HepG2 (cell line): ENCODE measurements around the gene PYGO2. TPM values are rescaled to one million over a fixed set of nuclear protein-coding genes. Genes with fewer than 3 reads are reported as not detected.

ENCODE experiments used
- EEA1 ChIP-seq: sonication (generic); formaldehyde crosslinking; IDR thresholded peaks from 2 replicates; pipeline ENCODE4 v1.5.1; 2020; ENCODE audit warnings: mild to moderate bottlenecking, missing genetic modification reagents, borderline replicate concordance
- FOSL2 ChIP-seq: sonication (generic); formaldehyde crosslinking; IDR thresholded peaks from 2 replicates; pipeline ENCODE4 v1.4.0; 2020; ENCODE audit warnings: missing genetic modification reagents
- HMG20B ChIP-seq: conservative IDR thresholded peaks from 2 replicates; pipeline ENCODE4 v1.6.1; 2016; ENCODE audit warnings: missing genetic modification reagents, missing compliant biosample characterization
- KLF9 ChIP-seq: IDR thresholded peaks from 2 replicates; pipeline ENCODE4 v1.6.1; 2016; ENCODE audit warnings: low read depth
- MATR3 ChIP-seq: sonication (generic); formaldehyde crosslinking; IDR thresholded peaks from 2 replicates; pipeline ENCODE4 v1.4.0; 2020; ENCODE audit warnings: missing genetic modification reagents
- MXD4 ChIP-seq: IDR thresholded peaks from 2 replicates; pipeline ENCODE4 v1.6.1; 2016; ENCODE audit warnings: mild to moderate bottlenecking, missing biosample characterization, missing genetic modification reagents
- NFAT5 ChIP-seq: sonication (generic); formaldehyde crosslinking; IDR thresholded peaks from 2 replicates; pipeline ENCODE4 v1.4.0; 2020; ENCODE audit warnings: missing genetic modification reagents
- RXRB ChIP-seq: IDR thresholded peaks from 2 replicates; pipeline ENCODE4 v1.6.1; 2016; ENCODE audit warnings: borderline replicate concordance, missing genetic modification reagents, missing compliant biosample characterization
- TBP ChIP-seq: sonication (generic); formaldehyde crosslinking; IDR thresholded peaks from 2 replicates; pipeline ENCODE4 v1.5.0; 2020; ENCODE audit warnings: missing genetic modification reagents
- THRA ChIP-seq: sonication (generic); formaldehyde crosslinking; IDR thresholded peaks from 2 replicates; pipeline ENCODE4 v1.4.0; 2020; ENCODE audit warnings: missing genetic modification reagents, borderline replicate concordance
- ZKSCAN1 ChIP-seq: fragments of 150-350 bp; IDR thresholded peaks from 2 replicates; pipeline ENCODE4 v1.6.1; 2014; ENCODE audit warnings: low read length
- ZNF124 ChIP-seq: sonication (generic); formaldehyde crosslinking; IDR thresholded peaks from 2 replicates; pipeline ENCODE4 v1.4.0; 2020; ENCODE audit warnings: missing genetic modification reagents
- ZNF225 ChIP-seq: sonication (generic); formaldehyde crosslinking; IDR thresholded peaks from 2 replicates; pipeline ENCODE4 v1.4.0; 2020; ENCODE audit warnings: mild to moderate bottlenecking, missing genetic modification reagents
- ZNF234 ChIP-seq: sonication (generic); formaldehyde crosslinking; conservative IDR thresholded peaks from 2 replicates; pipeline ENCODE4 v1.5.1; 2020; ENCODE audit warnings: mild to moderate bottlenecking, missing genetic modification reagents
- ZNF354B ChIP-seq: sonication (generic); formaldehyde crosslinking; IDR thresholded peaks from 2 replicates; pipeline ENCODE4 v1.8.0; 2022; ENCODE audit warnings: mild to moderate bottlenecking, missing genetic modification reagents
- ZNF484 ChIP-seq: sonication (generic); formaldehyde crosslinking; IDR thresholded peaks from 2 replicates; pipeline ENCODE4 v1.5.1; 2020; ENCODE audit warnings: mild to moderate bottlenecking, low read depth, missing genetic modification reagents, borderline replicate concordance
- ZNF557 ChIP-seq: sonication (generic); formaldehyde crosslinking; IDR thresholded peaks from 2 replicates; pipeline ENCODE4 v1.4.0; 2020; ENCODE audit warnings: missing genetic modification reagents
- polyA plus RNA-seq, 8 experiments: library from polyadenylated mRNA; depleted of rRNA in 3 of 8; stranded (reverse) in 7 of 8; unstranded in 1 of 8; fragments of >200 nt; fragmentation: Illumina TruSeq in 4 of 8; extraction: Trizol in 4 of 8; gene quantifications; 2 replicates each; pipeline versions ENCODE4 v1.2.1 to v1.2.3, GENCODE V29; 2011 to 2016; ENCODE audit warnings: low read depth in 4 of 8, missing spikeins in 1 of 8, mixed read lengths in 1 of 8; ENCODE audit not compliant: insufficient read depth in 1 of 8
- total RNA-seq, 5 experiments: library from RNA; depleted of rRNA; stranded (reverse); fragments of >200 nt; fragmentation: Illumina TruSeq; extraction: Trizol; gene quantifications; 2 replicates each; pipeline ENCODE4 v1.2.3, GENCODE V29; 2016; ENCODE audit warnings: low read depth in 1 of 5
- TF ChIP-seq, protein P1 (sequence below): sonication (generic); formaldehyde crosslinking; IDR thresholded peaks from 2 replicates; pipeline ENCODE4 v1.4.0; 2020; ENCODE audit warnings: mild to moderate bottlenecking, low read depth, missing genetic modification reagents
- TF ChIP-seq, protein P2 (sequence below): sonication (generic); formaldehyde crosslinking; IDR thresholded peaks from 2 replicates; pipeline ENCODE4; 2020; ENCODE audit warnings: missing genetic modification reagents, mild to moderate bottlenecking, borderline replicate concordance

Gene PYGO2
- total and polyA plus RNA-seq, 2 of the 13 experiments (the other 11 are each of a cell fraction or from before 2014, with no cell fraction given), result 20.3 to 21.8 TPM

GRCh38 chr1:154973344-154974101 lies 11.9 kb upstream of the PYGO2 start (continued):
- TF ChIP-seq HMG20B (no peak), ZNF225 (no peak), RXRB (CRISPR knock-in tag) (peak; percentile 83), ZNF484 (CRISPR knock-in tag) (no peak), EEA1 (CRISPR knock-in tag) (no peak), TBP (no peak), FOSL2 (peak; percentile 23; the same call in 1 of the 2 replicates), ZNF124 (no peak), KLF9 (CRISPR knock-in tag) (peak; percentile 98), MATR3 (CRISPR knock-in tag) (no peak), THRA (CRISPR knock-in tag) (peak; percentile 65; the same call in 1 of the 2 replicates), ZNF557 (0 out of 2 replicates have a peak, but pooled peaks have one; percentile 19), MXD4 (CRISPR knock-in tag) (no peak), ZNF354B (no peak), ZNF234 (no peak), NFAT5 (CRISPR knock-in tag) (no peak), ZKSCAN1 (no peak)
- TF ChIP-seq, protein P1, sequence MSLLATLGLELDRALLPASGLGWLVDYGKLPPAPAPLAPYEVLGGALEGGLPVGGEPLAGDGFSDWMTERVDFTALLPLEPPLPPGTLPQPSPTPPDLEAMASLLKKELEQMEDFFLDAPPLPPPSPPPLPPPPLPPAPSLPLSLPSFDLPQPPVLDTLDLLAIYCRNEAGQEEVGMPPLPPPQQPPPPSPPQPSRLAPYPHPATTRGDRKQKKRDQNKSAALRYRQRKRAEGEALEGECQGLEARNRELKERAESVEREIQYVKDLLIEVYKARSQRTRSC, result no peak
- TF ChIP-seq, protein P2, sequence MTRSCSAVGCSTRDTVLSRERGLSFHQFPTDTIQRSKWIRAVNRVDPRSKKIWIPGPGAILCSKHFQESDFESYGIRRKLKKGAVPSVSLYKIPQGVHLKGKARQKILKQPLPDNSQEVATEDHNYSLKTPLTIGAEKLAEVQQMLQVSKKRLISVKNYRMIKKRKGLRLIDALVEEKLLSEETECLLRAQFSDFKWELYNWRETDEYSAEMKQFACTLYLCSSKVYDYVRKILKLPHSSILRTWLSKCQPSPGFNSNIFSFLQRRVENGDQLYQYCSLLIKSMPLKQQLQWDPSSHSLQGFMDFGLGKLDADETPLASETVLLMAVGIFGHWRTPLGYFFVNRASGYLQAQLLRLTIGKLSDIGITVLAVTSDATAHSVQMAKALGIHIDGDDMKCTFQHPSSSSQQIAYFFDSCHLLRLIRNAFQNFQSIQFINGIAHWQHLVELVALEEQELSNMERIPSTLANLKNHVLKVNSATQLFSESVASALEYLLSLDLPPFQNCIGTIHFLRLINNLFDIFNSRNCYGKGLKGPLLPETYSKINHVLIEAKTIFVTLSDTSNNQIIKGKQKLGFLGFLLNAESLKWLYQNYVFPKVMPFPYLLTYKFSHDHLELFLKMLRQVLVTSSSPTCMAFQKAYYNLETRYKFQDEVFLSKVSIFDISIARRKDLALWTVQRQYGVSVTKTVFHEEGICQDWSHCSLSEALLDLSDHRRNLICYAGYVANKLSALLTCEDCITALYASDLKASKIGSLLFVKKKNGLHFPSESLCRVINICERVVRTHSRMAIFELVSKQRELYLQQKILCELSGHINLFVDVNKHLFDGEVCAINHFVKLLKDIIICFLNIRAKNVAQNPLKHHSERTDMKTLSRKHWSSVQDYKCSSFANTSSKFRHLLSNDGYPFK (CRISPR knock-in tag), result no peak
